ENCODE data around the gene DDX11.

DNA sequence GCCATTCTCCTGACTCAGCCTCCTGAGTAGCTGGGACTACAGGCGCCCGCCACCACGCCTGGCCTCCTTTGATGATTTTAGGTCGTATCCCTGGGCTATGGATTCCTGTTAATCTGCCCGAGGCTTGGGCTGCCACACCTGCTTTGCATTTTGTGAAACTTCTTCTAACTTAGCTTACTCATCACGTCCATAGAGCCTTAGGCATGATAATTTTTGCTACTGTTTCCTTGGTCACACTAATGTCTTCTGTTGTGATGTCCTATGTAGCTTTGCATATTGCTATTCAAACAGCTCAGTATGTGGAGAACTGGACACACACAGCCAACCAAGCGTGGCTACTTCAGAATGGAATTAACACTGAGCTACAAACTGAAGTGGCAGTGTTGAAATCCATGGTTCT, 47.5 kb upstream of the DDX11 start:
- TF ChIP-seq, protein P1, sequence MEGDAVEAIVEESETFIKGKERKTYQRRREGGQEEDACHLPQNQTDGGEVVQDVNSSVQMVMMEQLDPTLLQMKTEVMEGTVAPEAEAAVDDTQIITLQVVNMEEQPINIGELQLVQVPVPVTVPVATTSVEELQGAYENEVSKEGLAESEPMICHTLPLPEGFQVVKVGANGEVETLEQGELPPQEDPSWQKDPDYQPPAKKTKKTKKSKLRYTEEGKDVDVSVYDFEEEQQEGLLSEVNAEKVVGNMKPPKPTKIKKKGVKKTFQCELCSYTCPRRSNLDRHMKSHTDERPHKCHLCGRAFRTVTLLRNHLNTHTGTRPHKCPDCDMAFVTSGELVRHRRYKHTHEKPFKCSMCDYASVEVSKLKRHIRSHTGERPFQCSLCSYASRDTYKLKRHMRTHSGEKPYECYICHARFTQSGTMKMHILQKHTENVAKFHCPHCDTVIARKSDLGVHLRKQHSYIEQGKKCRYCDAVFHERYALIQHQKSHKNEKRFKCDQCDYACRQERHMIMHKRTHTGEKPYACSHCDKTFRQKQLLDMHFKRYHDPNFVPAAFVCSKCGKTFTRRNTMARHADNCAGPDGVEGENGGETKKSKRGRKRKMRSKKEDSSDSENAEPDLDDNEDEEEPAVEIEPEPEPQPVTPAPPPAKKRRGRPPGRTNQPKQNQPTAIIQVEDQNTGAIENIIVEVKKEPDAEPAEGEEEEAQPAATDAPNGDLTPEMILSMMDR (IDR thresholded peaks at IDR 0.05) = no peak
- TF ChIP-seq POLR2A (IDR thresholded peaks at IDR 0.05) = no peak
